Measurements from ENCODE around the gene NINJ1.
A peak's percentile ranks its signal among the peaks of the same experiment; 100 is the strongest.

The NINJ1 gene

GRCh38 chr9:93180938-93181337 lies 46.9 kb upstream of the NINJ1 start:
- no peak overlapping the region for H4K12ac ChIP-seq (ENCODE audit: low read depth, low read length)
- H3K4me3 ChIP-seq (ENCODE audit: low read depth, low read length): no peak overlapping the region
- no peak overlapping the region for H3K9ac ChIP-seq (ENCODE audit: low read length)
- no peak overlapping the region for H2BK120ac ChIP-seq (ENCODE audit: insufficient read depth, low read length, poor library complexity)
- no peak for DNase-seq
- H3K9me3 ChIP-seq (ENCODE audit: insufficient read depth, low read depth, low read length): peaks cover 7% of the 10 kb centered on the region
- no peak overlapping the region for H3K4me2 ChIP-seq (ENCODE audit: low read length)
- H3K4ac ChIP-seq (ENCODE audit: low read depth, low read length): no peak overlapping the region
- H3K79me2 ChIP-seq (ENCODE audit: control insufficient read depth, insufficient read depth, low read length, poor library complexity): no peaks in the 10 kb centered on the region
- peaks cover 6% of the 10 kb centered on the region for H3K79me1 ChIP-seq (ENCODE audit: low read length)
- peak overlapping the region; percentile 1 for H4K91ac ChIP-seq (ENCODE audit: low read depth, low read length)
- H3K23ac ChIP-seq (ENCODE audit: low read length): no peak overlapping the region
- no CpG with 5 or more reads among the region's 1 CpG for WGBS (ENCODE audit: extremely low coverage, insufficient coverage, insufficient read length)
- H3K14ac ChIP-seq (ENCODE audit: low read length): no peak overlapping the region
- no peak overlapping the region for H4K8ac ChIP-seq (ENCODE audit: low read depth, low read length)
- no peak overlapping the region for H2AK5ac ChIP-seq (ENCODE audit: low read length)
- no peak overlapping the region for H2AFZ ChIP-seq (ENCODE audit: insufficient read depth, low read length, poor library complexity)
- no peak overlapping the region for H3K27ac ChIP-seq (ENCODE audit: low read depth, low read length)
- peaks cover 8 to 11% of the 10 kb centered on the region in 2 experiments for H3K4me1 ChIP-seq (ENCODE audit: control insufficient read depth in 1 of 2, insufficient read depth in 2 of 2, low read length in 2 of 2)
- no peaks in the 10 kb centered on the region for H3K36me3 ChIP-seq (ENCODE audit: control insufficient read depth in 1 of 2, insufficient read depth in 2 of 2, low read length in 2 of 2)
- no peak overlapping the region for H2BK12ac ChIP-seq (ENCODE audit: low read length)
- no peak overlapping the region for H2BK5ac ChIP-seq (ENCODE audit: low read depth, low read length, poor library complexity)
- no peak overlapping the region for H3K18ac ChIP-seq (ENCODE audit: low read length)
- H3K27me3 ChIP-seq (ENCODE audit: insufficient read depth, low read length): peaks cover 30% of the 10 kb centered on the region

GRCh38 chr9:93178851-93179786 lies 45.1 kb upstream of the NINJ1 start:
- Histone ChIP-seq H3K4me2 (ENCODE audit: low read length) (no peak overlapping the region), H3K23ac (ENCODE audit: low read length) (no peak overlapping the region), H3K27ac (ENCODE audit: low read depth, low read length) (no peak overlapping the region), H3K4me3 (ENCODE audit: low read depth, low read length) (no peak overlapping the region), H3K79me2 (ENCODE audit: control insufficient read depth, insufficient read depth, low read length, poor library complexity) (no peaks in the 10 kb centered on the region), H3K9me3 (ENCODE audit: insufficient read depth, low read depth, low read length) (peaks cover 4% of the 10 kb centered on the region), H3K79me1 (ENCODE audit: low read length) (peaks cover 3% of the 10 kb centered on the region), H2AK5ac (ENCODE audit: low read length) (no peak overlapping the region), H2AFZ (ENCODE audit: insufficient read depth, low read length, poor library complexity) (no peak overlapping the region), H3K9ac (ENCODE audit: low read length) (no peak overlapping the region), H4K91ac (ENCODE audit: low read depth, low read length) (no peak overlapping the region), H3K27me3 (ENCODE audit: insufficient read depth, low read length) (peaks cover 15% of the 10 kb centered on the region), H4K8ac (ENCODE audit: low read depth, low read length) (no peak overlapping the region), H4K12ac (ENCODE audit: low read depth, low read length) (no peak overlapping the region), H3K36me3 (ENCODE audit: control insufficient read depth in 1 of 2, insufficient read depth in 2 of 2, low read length in 2 of 2) (no peaks in the 10 kb centered on the region), H3K4me1 (ENCODE audit: control insufficient read depth in 1 of 2, insufficient read depth in 2 of 2, low read length in 2 of 2) (peaks cover 5% of the 10 kb centered on the region in 2 experiments), H2BK120ac (ENCODE audit: insufficient read depth, low read length, poor library complexity) (no peak overlapping the region), H3K4ac (ENCODE audit: low read depth, low read length) (no peak overlapping the region), H3K14ac (ENCODE audit: low read length) (no peak overlapping the region), H2BK12ac (ENCODE audit: low read length) (no peak overlapping the region), H3K18ac (ENCODE audit: low read length) (no peak overlapping the region), H2BK5ac (ENCODE audit: low read depth, low read length, poor library complexity) (no peak overlapping the region)
- WGBS (ENCODE audit: extremely low coverage, insufficient coverage, insufficient read length): no CpG with 5 or more reads among the region's 22 CpGs
- DNase-seq: peak; percentile 84 to 85

- H3K14ac ChIP-seq (ENCODE audit: low read length): no peak overlapping the region
Observed at GRCh38 chr9:93177676-93178075, 43.6 kb upstream of the NINJ1 start.

GRCh38 chr9:93174976-93175375 lies 40.9 kb upstream of the NINJ1 start:
- Histone ChIP-seq H3K4me1 (ENCODE audit: control insufficient read depth in 1 of 2, insufficient read depth in 2 of 2, low read length in 2 of 2) (peaks cover 2 to 11% of the 10 kb centered on the region in 2 experiments), H2BK5ac (ENCODE audit: low read depth, low read length, poor library complexity) (no peak overlapping the region), H2AK5ac (ENCODE audit: low read length) (no peak overlapping the region), H3K27ac (ENCODE audit: low read depth, low read length) (no peak overlapping the region), H3K18ac (ENCODE audit: low read length) (no peak overlapping the region), H4K91ac (ENCODE audit: low read depth, low read length) (no peak overlapping the region), H3K4me2 (ENCODE audit: low read length) (no peak overlapping the region), H3K36me3 (ENCODE audit: control insufficient read depth in 1 of 2, insufficient read depth in 2 of 2, low read length in 2 of 2) (no peaks in the 10 kb centered on the region), H3K4me3 (ENCODE audit: low read depth, low read length) (no peak overlapping the region), H3K27me3 (ENCODE audit: insufficient read depth, low read length) (no peaks in the 10 kb centered on the region), H2AFZ (ENCODE audit: insufficient read depth, low read length, poor library complexity) (no peak overlapping the region), H3K14ac (ENCODE audit: low read length) (no peak overlapping the region), H3K79me2 (ENCODE audit: control insufficient read depth, insufficient read depth, low read length, poor library complexity) (no peaks in the 10 kb centered on the region), H4K12ac (ENCODE audit: low read depth, low read length) (no peak overlapping the region), H3K23ac (ENCODE audit: low read length) (no peak overlapping the region), H2BK120ac (ENCODE audit: insufficient read depth, low read length, poor library complexity) (no peak overlapping the region), H3K79me1 (ENCODE audit: low read length) (no peaks in the 10 kb centered on the region), H2BK12ac (ENCODE audit: low read length) (no peak overlapping the region), H3K9ac (ENCODE audit: low read length) (no peak overlapping the region), H3K9me3 (ENCODE audit: insufficient read depth, low read depth, low read length) (peaks cover 3% of the 10 kb centered on the region), H4K8ac (ENCODE audit: low read depth, low read length) (no peak overlapping the region), H3K4ac (ENCODE audit: low read depth, low read length) (no peak overlapping the region)
- WGBS (ENCODE audit: extremely low coverage, insufficient coverage, insufficient read length): no CpG with 5 or more reads among the region's 3 CpGs
- no peak for DNase-seq

More at GRCh38 chr9:93177676-93178075, 43.6 kb upstream of the NINJ1 start:
- no peak for DNase-seq
- Histone ChIP-seq H2BK120ac (ENCODE audit: insufficient read depth, low read length, poor library complexity) (no peak overlapping the region), H3K4ac (ENCODE audit: low read depth, low read length) (no peak overlapping the region), H3K4me3 (ENCODE audit: low read depth, low read length) (no peak overlapping the region), H3K4me2 (ENCODE audit: low read length) (no peak overlapping the region), H2BK5ac (ENCODE audit: low read depth, low read length, poor library complexity) (no peak overlapping the region), H3K4me1 (ENCODE audit: control insufficient read depth in 1 of 2, insufficient read depth in 2 of 2, low read length in 2 of 2) (peaks cover 0 to 4% of the 10 kb centered on the region in 2 experiments), H3K27ac (ENCODE audit: low read depth, low read length) (no peak overlapping the region), H3K79me2 (ENCODE audit: control insufficient read depth, insufficient read depth, low read length, poor library complexity) (no peaks in the 10 kb centered on the region), H3K36me3 (ENCODE audit: control insufficient read depth in 1 of 2, insufficient read depth in 2 of 2, low read length in 2 of 2) (no peaks in the 10 kb centered on the region), H3K9ac (ENCODE audit: low read length) (no peak overlapping the region), H3K23ac (ENCODE audit: low read length) (no peak overlapping the region), H3K79me1 (ENCODE audit: low read length) (peaks cover 3% of the 10 kb centered on the region), H2BK12ac (ENCODE audit: low read length) (no peak overlapping the region), H3K27me3 (ENCODE audit: insufficient read depth, low read length) (peaks cover 2% of the 10 kb centered on the region), H4K91ac (ENCODE audit: low read depth, low read length) (no peak overlapping the region), H2AK5ac (ENCODE audit: low read length) (no peak overlapping the region), H4K12ac (ENCODE audit: low read depth, low read length) (no peak overlapping the region), H3K9me3 (ENCODE audit: insufficient read depth, low read depth, low read length) (peaks cover 1% of the 10 kb centered on the region), H3K18ac (ENCODE audit: low read length) (no peak overlapping the region), H4K8ac (ENCODE audit: low read depth, low read length) (no peak overlapping the region), H2AFZ (ENCODE audit: insufficient read depth, low read length, poor library complexity) (no peak overlapping the region)
- WGBS (ENCODE audit: extremely low coverage, insufficient coverage, insufficient read length): no CpG with 5 or more reads among the region's 6 CpGs
